GM18508 (cell line): ENCODE measurements around the gene PLA2G2C.

Experiments
- ATAC-seq: cut with Tn5 transposase; IDR thresholded peaks from one replicate; pipeline ENCODE4 v1.9.1; 2021; ENCODE audit warnings: moderate number of reproducible peaks; ENCODE audit not compliant: insufficient read depth, unreplicated experiment

The PLA2G2C gene

GRCh38 chr1:20210736-20211460 is 24.6 kb upstream of the PLA2G2C start:
- ATAC-seq = no peak

- no peak for ATAC-seq
Measured at GRCh38 chr1:20209471-20209870, 23.2 kb upstream of the PLA2G2C start.

GRCh38 chr1:20207546-20207945 is 21.2 kb upstream of the PLA2G2C start:
- ATAC-seq = no peak

- ATAC-seq = no peak
Measured at GRCh38 chr1:20202166-20202565, 15.8 kb upstream of the PLA2G2C start.

- no peak for ATAC-seq
Measured at GRCh38 chr1:20200966-20201365, 14.6 kb upstream of the PLA2G2C start.

- ATAC-seq = no peak
Measured at GRCh38 chr1:20199840-20200239, 13.5 kb upstream of the PLA2G2C start.

GRCh38 chr1:20199403-20199802 is 13.1 kb upstream of the PLA2G2C start:
- no peak for ATAC-seq

GRCh38 chr1:20198918-20199317 is 12.6 kb upstream of the PLA2G2C start:
- no peak for ATAC-seq

GRCh38 chr1:20198296-20198695 is 12.0 kb upstream of the PLA2G2C start:
- ATAC-seq = no peak

GRCh38 chr1:20197329-20197791 is 11.0 kb upstream of the PLA2G2C start:
- ATAC-seq = no peak

- no peak for ATAC-seq
Measured at GRCh38 chr1:20195462-20195780, 9.1 kb upstream of the PLA2G2C start.

GRCh38 chr1:20194757-20195461 is 8.6 kb upstream of the PLA2G2C start:
- no peak for ATAC-seq

- no peak for ATAC-seq
Measured at GRCh38 chr1:20194224-20194623, 7.9 kb upstream of the PLA2G2C start.

GRCh38 chr1:20192871-20193411 is 6.6 kb upstream of the PLA2G2C start:
- no peak for ATAC-seq

- no peak for ATAC-seq
Measured at GRCh38 chr1:20192364-20192763, 6.0 kb upstream of the PLA2G2C start.

- no peak for ATAC-seq
Measured at GRCh38 chr1:20191266-20191825, 5.0 kb upstream of the PLA2G2C start.

GRCh38 chr1:20190256-20191160 is 4.2 kb upstream of the PLA2G2C start:
- no peak for ATAC-seq

- ATAC-seq = no peak
Measured at GRCh38 chr1:20189664-20190063, 3.3 kb upstream of the PLA2G2C start.

- no peak for ATAC-seq
Measured at GRCh38 chr1:20188455-20188817, 2.1 kb upstream of the PLA2G2C start.

GRCh38 chr1:20187813-20188454 is 1.6 kb upstream of the PLA2G2C start:
- no peak for ATAC-seq
